ENCODE data around the gene DOK6.

- no peak for TF ChIP-seq POLR2A (IDR thresholded peaks at IDR 0.05)
- TF ChIP-seq, protein P1, sequence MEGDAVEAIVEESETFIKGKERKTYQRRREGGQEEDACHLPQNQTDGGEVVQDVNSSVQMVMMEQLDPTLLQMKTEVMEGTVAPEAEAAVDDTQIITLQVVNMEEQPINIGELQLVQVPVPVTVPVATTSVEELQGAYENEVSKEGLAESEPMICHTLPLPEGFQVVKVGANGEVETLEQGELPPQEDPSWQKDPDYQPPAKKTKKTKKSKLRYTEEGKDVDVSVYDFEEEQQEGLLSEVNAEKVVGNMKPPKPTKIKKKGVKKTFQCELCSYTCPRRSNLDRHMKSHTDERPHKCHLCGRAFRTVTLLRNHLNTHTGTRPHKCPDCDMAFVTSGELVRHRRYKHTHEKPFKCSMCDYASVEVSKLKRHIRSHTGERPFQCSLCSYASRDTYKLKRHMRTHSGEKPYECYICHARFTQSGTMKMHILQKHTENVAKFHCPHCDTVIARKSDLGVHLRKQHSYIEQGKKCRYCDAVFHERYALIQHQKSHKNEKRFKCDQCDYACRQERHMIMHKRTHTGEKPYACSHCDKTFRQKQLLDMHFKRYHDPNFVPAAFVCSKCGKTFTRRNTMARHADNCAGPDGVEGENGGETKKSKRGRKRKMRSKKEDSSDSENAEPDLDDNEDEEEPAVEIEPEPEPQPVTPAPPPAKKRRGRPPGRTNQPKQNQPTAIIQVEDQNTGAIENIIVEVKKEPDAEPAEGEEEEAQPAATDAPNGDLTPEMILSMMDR (IDR thresholded peaks at IDR 0.05), result no peak
Measured at GRCh38 chr18:69358212-69358895, 42.3 kb upstream of the DOK6 start.
